Measurements from ENCODE around the gene RNF220. TPM values are rescaled to one million over a fixed set of nuclear protein-coding genes. Genes with fewer than 3 reads are reported as not detected.

The RNF220 gene
- total and polyA plus RNA-seq, 9 of the 15 experiments (the other 6 are each of a cell fraction or from before 2014, with no cell fraction given) = 5.1 to 117 (median 66.9) TPM

DNA sequence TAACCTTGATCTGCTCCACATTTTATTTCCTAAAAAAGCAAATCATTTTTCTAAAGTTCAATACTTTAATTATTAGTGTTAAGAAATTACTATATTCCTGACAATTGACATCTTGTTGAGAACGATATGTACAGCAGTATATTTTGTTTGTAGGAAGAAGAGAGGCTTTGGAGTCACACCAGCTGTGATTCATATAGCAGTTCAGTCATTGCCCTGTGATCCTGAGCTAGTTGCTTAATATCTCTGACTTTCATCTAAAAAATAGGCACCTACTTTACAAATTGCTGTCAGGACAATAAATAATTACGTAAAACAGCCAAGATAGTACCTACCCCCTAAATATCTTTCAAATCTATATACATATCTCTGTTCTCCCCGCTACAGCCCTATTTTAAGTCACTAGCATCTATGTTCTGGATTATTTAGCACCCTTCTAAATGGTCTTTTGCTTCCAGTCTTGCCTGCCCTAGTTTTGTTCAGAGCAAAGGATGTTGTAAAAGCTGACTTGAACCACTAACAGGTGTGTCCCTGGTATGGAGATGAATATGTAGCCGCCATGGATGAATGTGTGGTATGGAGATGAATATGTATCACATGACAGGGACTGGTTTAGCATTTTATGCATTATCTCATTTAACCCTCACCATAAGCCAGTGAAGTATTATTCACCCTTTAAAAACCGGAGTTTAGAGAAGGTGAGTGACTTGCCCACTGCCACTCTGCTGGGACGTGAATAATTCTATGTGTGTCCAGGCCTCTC lies 42.2 kb downstream of the RNF220 start:
- no peaks in the 10 kb centered on the region for H3K36me3 ChIP-seq (ENCODE audit: control insufficient read depth, insufficient read depth, low read length)
- no peaks in the 10 kb centered on the region for H3K9me3 ChIP-seq (replicated peaks; ENCODE audit: control insufficient read depth, insufficient read depth, low read depth, low read length)
- peaks cover 45 to 48% of the 10 kb centered on the region in 2 experiments for H3K27me3 ChIP-seq (ENCODE audit: control insufficient read depth in 2 of 2, insufficient read depth in 2 of 2, low read length in 2 of 2)
- H2AFZ ChIP-seq (ENCODE audit: low read depth, low read length) = no peak overlapping the region
- FAIRE-seq (no peak), DNase-seq (ENCODE audit: extremely low read depth in 1 of 4, low spot score in 3 of 4) (no peak), ATAC-seq (no peak)
- WGBS (ENCODE audit: insufficient coverage, low coverage, missing lambda C conversion rate) = 0% methylated on average over 6 of the region's 6 CpGs
- ChIA-PET POLR2A (interaction anchor here (0.6 to 1.6 kb wide), 3 partner anchors 10 to 56 kb away, joined by 3 to 5 read pairs (median 3); no protein-coding TSS in a partner anchor), CTCF (ENCODE audit: low intra/inter-chr PET ratio) (no interaction called here)
- no peaks in the 10 kb centered on the region for H3K9me1 ChIP-seq (ENCODE audit: control insufficient read depth, insufficient read depth, low read length)
- intact Hi-C loops (cut with micrococcal nuclease) (no loop called here), in situ Hi-C loops (cut with MboI) (no loop called here)
- H3K4me1 ChIP-seq (replicated peaks in 1 of 2; ENCODE audit: control insufficient read depth in 2 of 2, insufficient read depth in 2 of 2, low read length in 2 of 2) = no peaks in the 10 kb centered on the region
- no peak overlapping the region for H3K27ac ChIP-seq (ENCODE audit: extremely low read depth, low read depth, low read length)
- no peaks in the 10 kb centered on the region for H4K20me1 ChIP-seq (replicated peaks; ENCODE audit: control insufficient read depth, insufficient read depth, low read length)
- no peak overlapping the region for H3K4me3 ChIP-seq
- no TSS peak for BruUV-seq (replicated peaks)
- H3K79me2 ChIP-seq (ENCODE audit: control insufficient read depth, insufficient read depth, low read length) = no peaks in the 10 kb centered on the region
- no peak for TF ChIP-seq NFATC3 (IDR thresholded peaks at IDR 0.05)
- TF ChIP-seq, protein P1, sequence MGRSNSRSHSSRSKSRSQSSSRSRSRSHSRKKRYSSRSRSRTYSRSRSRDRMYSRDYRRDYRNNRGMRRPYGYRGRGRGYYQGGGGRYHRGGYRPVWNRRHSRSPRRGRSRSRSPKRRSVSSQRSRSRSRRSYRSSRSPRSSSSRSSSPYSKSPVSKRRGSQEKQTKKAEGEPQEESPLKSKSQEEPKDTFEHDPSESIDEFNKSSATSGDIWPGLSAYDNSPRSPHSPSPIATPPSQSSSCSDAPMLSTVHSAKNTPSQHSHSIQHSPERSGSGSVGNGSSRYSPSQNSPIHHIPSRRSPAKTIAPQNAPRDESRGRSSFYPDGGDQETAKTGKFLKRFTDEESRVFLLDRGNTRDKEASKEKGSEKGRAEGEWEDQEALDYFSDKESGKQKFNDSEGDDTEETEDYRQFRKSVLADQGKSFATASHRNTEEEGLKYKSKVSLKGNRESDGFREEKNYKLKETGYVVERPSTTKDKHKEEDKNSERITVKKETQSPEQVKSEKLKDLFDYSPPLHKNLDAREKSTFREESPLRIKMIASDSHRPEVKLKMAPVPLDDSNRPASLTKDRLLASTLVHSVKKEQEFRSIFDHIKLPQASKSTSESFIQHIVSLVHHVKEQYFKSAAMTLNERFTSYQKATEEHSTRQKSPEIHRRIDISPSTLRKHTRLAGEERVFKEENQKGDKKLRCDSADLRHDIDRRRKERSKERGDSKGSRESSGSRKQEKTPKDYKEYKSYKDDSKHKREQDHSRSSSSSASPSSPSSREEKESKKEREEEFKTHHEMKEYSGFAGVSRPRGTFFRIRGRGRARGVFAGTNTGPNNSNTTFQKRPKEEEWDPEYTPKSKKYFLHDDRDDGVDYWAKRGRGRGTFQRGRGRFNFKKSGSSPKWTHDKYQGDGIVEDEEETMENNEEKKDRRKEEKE (IDR thresholded peaks at IDR 0.05; ENCODE audit: borderline replicate concordance in 1 of 2, control insufficient read depth in 1 of 2, low read depth in 2 of 2, low read length in 1 of 2) = no peak
- TF ChIP-seq ZNF609 (CRISPR knock-in tag; IDR thresholded peaks at IDR 0.05; ENCODE audit: borderline replicate concordance) = no peak
- TF ChIP-seq, protein P2, sequence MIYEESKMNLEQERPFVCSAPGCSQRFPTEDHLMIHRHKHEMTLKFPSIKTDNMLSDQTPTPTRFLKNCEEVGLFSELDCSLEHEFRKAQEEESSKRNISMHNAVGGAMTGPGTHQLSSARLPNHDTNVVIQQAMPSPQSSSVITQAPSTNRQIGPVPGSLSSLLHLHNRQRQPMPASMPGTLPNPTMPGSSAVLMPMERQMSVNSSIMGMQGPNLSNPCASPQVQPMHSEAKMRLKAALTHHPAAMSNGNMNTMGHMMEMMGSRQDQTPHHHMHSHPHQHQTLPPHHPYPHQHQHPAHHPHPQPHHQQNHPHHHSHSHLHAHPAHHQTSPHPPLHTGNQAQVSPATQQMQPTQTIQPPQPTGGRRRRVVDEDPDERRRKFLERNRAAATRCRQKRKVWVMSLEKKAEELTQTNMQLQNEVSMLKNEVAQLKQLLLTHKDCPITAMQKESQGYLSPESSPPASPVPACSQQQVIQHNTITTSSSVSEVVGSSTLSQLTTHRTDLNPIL (CRISPR knock-in tag; IDR thresholded peaks at IDR 0.05) = no peak
- TF ChIP-seq ARID3B (CRISPR knock-in tag; IDR thresholded peaks at IDR 0.05; ENCODE audit: borderline replicate concordance) = no peak
- no peak overlapping the region for H3K9ac ChIP-seq (ENCODE audit: insufficient read depth in 1 of 2, low read depth in 2 of 2, low read length in 2 of 2)
- H3K4me2 ChIP-seq (ENCODE audit: insufficient read depth, low read length) = no peak overlapping the region

All from K562 (cell line).